ENCODE data around the gene DHX29.

Gene DHX29

DNA sequence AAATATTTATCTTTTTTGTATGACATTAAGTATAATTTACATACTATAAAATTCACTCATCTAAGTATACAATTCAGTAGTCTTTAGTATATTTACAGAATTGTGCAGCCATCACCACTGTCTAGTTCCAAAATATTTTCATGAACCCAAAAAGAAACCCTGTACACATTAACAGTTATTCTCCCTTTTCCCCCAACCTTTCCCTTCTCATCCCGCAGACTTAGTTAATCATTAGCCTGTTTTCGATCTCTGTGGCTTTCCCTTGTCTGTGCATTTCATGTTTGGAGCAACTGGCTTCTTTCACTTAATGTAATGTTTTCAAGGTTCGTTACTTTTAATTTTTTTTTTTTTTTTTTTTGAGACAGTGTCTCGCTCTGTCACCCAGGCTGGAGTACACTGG, 37.8 kb upstream of the DHX29 start:
- no peak for DNase-seq (ENCODE audit: low read depth)
- TF ChIP-seq MYC (IDR thresholded peaks at IDR 0.05; ENCODE audit: low read depth, low read length) (no peak), POLR2A (IDR thresholded peaks at IDR 0.05; ENCODE audit: extremely low read depth, insufficient read length) (no peak)
- TF ChIP-seq, protein P1, sequence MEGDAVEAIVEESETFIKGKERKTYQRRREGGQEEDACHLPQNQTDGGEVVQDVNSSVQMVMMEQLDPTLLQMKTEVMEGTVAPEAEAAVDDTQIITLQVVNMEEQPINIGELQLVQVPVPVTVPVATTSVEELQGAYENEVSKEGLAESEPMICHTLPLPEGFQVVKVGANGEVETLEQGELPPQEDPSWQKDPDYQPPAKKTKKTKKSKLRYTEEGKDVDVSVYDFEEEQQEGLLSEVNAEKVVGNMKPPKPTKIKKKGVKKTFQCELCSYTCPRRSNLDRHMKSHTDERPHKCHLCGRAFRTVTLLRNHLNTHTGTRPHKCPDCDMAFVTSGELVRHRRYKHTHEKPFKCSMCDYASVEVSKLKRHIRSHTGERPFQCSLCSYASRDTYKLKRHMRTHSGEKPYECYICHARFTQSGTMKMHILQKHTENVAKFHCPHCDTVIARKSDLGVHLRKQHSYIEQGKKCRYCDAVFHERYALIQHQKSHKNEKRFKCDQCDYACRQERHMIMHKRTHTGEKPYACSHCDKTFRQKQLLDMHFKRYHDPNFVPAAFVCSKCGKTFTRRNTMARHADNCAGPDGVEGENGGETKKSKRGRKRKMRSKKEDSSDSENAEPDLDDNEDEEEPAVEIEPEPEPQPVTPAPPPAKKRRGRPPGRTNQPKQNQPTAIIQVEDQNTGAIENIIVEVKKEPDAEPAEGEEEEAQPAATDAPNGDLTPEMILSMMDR (IDR thresholded peaks at IDR 0.05; ENCODE audit: low read depth, low read length): no peak
- TF ChIP-seq, protein P2, sequence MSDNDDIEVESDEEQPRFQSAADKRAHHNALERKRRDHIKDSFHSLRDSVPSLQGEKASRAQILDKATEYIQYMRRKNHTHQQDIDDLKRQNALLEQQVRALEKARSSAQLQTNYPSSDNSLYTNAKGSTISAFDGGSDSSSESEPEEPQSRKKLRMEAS (IDR thresholded peaks at IDR 0.05; ENCODE audit: low read depth, low read length): no peak
- no peak overlapping the region for H3K4me3 ChIP-seq (ENCODE audit: low read depth, low read length)

DNA sequence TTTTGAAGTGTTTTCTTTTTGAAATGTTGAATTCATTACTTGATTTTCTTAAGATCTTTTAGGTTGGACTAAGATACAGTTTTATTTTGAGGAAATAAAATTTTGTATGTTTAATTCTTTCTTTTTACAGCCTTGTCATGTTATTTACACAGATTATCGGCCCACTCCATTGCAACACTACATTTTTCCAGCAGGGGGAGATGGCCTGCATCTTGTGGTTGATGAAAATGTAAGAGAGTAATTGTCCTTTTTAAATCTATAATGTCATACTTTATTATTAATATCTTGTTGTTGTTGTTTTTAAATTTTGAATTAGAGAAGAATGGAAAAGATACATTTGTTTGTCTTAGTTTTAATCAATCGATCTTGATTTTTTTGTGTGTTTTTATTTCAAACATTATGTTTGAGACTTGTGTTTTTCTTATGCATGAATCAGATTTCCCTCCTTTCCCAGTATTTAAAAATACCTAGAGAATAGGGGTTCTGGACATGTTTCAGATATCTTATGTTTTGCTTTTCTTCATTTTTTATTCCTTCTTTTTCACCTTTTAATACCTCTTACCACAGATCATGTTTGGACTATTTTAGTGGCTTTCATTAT, 37.0 kb upstream of the DHX29 start:
- no peak overlapping the region for H3K4me3 ChIP-seq (ENCODE audit: low read depth, low read length)
- DNase-seq (ENCODE audit: low read depth): peak; percentile 58
- TF ChIP-seq, protein P2 (IDR thresholded peaks at IDR 0.05; ENCODE audit: low read depth, low read length): no peak
- TF ChIP-seq MYC (IDR thresholded peaks at IDR 0.05; ENCODE audit: low read depth, low read length) (no peak), POLR2A (IDR thresholded peaks at IDR 0.05; ENCODE audit: extremely low read depth, insufficient read length) (no peak)
- TF ChIP-seq, protein P1 (IDR thresholded peaks at IDR 0.05; ENCODE audit: low read depth, low read length): peak; percentile 63

DNA sequence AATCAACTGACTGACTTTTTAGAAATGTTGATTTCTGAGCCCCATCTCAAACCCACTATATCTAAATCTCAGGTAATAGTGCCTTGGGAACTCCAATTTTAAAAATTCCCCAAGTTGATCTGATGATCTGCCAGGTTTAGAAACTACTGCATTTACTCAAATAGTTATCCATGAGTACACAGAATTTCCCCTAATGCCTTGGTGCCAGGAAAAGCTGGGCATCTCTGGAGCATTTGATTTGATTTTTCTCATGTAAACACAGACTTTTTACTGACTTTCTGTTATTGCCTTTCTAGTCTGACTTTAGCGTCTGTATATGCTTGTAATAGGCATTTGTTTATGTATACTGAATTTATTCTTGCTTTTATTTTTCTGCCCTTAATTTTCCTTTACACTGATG, 36.1 kb upstream of the DHX29 start:
- no peak for DNase-seq (ENCODE audit: low read depth)
- TF ChIP-seq POLR2A (IDR thresholded peaks at IDR 0.05; ENCODE audit: extremely low read depth, insufficient read length): no peak
- TF ChIP-seq, protein P1 (IDR thresholded peaks at IDR 0.05; ENCODE audit: low read depth, low read length): no peak
- TF ChIP-seq, protein P2 (IDR thresholded peaks at IDR 0.05; ENCODE audit: low read depth, low read length): no peak
- no peak for TF ChIP-seq MYC (IDR thresholded peaks at IDR 0.05; ENCODE audit: low read depth, low read length)
- no peak overlapping the region for H3K4me3 ChIP-seq (ENCODE audit: low read depth, low read length)

DNA sequence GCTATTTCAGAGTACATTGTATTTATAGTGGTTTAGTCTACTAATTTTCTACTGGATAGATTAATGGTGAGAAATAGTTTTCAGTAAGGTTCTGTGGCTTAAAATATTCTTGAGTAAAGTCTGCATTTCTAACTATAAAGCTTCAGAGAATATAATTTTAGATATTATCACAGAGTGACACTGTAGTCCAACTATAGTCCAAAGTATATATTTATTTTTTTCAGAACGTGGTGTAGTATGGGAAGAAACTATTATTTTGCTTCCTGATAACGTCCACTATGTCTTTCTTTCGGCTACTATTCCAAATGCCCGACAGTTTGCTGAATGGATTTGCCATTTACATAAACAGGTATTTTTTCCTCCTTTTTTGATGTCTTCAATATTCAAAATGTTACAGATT, 35.6 kb upstream of the DHX29 start:
- DNase-seq (ENCODE audit: low read depth): no peak
- no peak for TF ChIP-seq MYC (IDR thresholded peaks at IDR 0.05; ENCODE audit: low read depth, low read length)
- TF ChIP-seq, protein P1 (IDR thresholded peaks at IDR 0.05; ENCODE audit: low read depth, low read length): no peak
- TF ChIP-seq, protein P2 (IDR thresholded peaks at IDR 0.05; ENCODE audit: low read depth, low read length): no peak
- no peak for TF ChIP-seq POLR2A (IDR thresholded peaks at IDR 0.05; ENCODE audit: extremely low read depth, insufficient read length)
- H3K4me3 ChIP-seq (ENCODE audit: low read depth, low read length): no peak overlapping the region

DNA sequence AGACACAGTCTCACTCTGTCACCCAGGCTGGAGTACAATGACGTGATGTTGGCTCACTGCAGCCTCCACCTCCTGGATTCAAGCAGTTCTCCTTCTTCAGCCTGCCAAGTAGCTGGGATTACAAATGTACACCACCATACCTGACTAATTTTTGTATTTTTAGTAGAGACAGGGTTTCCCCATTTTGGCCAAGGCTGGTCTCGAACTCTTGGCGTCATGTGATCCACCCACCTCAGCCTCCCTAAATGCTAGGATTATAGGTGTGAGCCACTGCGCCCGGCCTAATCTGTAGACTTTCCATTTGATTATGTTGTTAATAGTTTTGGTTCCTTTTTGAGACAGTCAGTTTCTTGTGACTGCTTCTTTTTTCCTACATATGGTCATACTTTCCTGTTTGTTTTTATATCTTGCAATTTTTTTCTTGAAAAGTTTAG, 31.3 kb upstream of the DHX29 start:
- no peak overlapping the region for H3K4me3 ChIP-seq (ENCODE audit: low read depth, low read length)
- TF ChIP-seq MYC (IDR thresholded peaks at IDR 0.05; ENCODE audit: low read depth, low read length) (no peak), POLR2A (IDR thresholded peaks at IDR 0.05; ENCODE audit: extremely low read depth, insufficient read length) (no peak)
- TF ChIP-seq, protein P2 (IDR thresholded peaks at IDR 0.05; ENCODE audit: low read depth, low read length): no peak
- TF ChIP-seq, protein P1 (IDR thresholded peaks at IDR 0.05; ENCODE audit: low read depth, low read length): no peak
- no peak for DNase-seq (ENCODE audit: low read depth)
